ENCODE measurements around the gene LRFN2.

Gene LRFN2

DNA sequence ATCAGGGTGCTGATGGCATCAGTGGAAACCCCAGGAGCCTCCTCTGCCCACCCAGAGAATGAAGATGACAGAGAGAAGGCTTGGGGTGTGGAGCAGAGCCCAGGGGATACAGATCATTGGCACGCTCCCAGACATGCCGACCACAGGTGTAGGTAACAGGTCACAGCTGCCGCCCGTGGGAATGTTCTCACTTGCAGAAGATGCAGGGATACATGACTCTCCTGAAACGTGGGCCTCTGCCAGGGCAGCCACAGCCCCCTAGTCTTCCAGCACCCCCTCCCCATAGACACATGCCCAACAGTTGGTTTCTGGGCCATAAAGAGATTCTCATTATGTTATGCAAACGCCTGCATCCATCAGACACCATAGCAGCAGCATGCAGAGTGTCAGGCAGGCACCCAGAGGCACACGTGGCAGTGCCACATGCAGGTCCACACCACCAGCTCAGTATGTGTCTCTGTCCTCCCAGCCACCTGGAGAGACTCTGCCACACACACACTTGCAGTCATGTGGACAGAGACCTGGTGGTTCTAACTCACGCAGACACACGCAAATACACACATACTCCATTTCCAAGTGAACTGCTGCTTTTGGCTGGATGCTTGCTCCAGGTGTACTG is 45.5 kb downstream of the LRFN2 start:
- Mint-ChIP-seq H3K4me3 (no peak overlapping the region), H3K9me3 (no peaks in the 10 kb centered on the region), H3K4me1 (no peaks in the 10 kb centered on the region), H3K27me3 (peaks cover 8% of the 10 kb centered on the region), H3K27ac (no peak overlapping the region)
- ATAC-seq: no peak
- DNase-seq: no peak

DNA sequence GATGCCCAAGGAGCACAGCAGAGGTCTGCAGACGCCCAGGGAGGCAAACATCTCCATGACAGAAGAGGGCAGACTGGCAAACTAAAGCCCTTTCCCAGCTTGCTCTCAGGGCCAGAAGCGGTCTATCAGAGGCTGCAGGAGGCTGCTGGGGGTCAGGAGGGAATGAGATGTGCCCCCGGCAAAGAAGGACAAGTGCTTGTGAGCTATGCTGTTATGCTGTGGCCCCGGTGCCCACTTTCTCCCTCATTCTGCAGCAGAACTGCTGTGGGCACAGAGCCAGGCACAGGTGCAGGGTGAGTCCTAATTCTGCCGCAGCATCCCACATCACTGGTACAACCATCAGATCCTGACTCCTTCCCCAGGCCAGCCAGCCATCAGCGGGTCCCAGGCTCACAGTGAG is 46.4 kb downstream of the LRFN2 start:
- ATAC-seq: no peak
- H3K4me3 Mint-ChIP-seq: no peak overlapping the region
- no peak overlapping the region for H3K27ac Mint-ChIP-seq
- no peaks in the 10 kb centered on the region for H3K4me1 Mint-ChIP-seq
- DNase-seq: no peak
- H3K27me3 Mint-ChIP-seq: peaks cover 8% of the 10 kb centered on the region
- H3K9me3 Mint-ChIP-seq: no peaks in the 10 kb centered on the region

DNA sequence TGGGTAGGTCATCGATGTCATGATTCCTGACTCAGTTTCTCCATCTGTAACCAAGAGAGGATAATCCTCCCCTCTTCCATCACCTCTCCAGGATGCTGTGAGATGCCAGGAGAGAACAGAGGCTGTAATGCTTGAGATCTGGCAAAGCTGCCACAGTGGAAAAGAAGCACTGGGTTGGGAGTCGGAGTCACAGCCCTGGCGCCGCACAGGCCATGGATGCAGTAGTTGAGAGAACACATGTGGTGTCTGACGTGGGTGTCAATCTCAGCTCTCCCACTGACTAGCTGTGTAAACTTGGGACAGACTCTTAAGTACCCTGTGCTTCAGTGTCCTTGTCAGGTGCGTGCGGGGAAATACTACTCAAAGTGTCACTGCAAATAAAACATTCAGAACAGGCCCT is 47.3 kb downstream of the LRFN2 start:
- Mint-ChIP-seq H3K9me3 (no peaks in the 10 kb centered on the region), H3K4me1 (no peaks in the 10 kb centered on the region), H3K4me3 (no peak overlapping the region), H3K27ac (no peak overlapping the region), H3K27me3 (peaks cover 8% of the 10 kb centered on the region)
- no peak for DNase-seq
- ATAC-seq: no peak

DNA sequence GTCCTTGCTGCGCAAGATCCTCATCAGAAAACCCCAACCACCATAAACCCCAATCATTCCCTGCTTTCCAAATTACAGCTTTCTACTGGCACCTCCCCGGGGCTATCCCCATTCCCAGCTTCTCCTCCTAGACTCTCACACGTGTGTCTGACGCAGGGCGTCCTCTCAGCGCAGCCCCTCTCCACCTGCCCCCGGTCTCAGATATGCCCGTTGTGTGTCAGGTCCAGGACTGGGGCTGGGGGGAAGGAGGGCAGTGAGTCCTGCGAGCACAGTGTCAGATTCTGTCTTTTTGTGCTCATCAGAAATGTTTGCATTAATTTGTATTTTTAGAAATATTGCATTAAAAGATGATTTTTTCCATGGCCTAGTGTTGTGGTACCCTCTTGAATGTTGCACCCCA is 48.6 kb downstream of the LRFN2 start:
- no peak for ATAC-seq
- H3K4me3 Mint-ChIP-seq: no peak overlapping the region
- H3K27me3 Mint-ChIP-seq: peaks cover 8% of the 10 kb centered on the region

DNA sequence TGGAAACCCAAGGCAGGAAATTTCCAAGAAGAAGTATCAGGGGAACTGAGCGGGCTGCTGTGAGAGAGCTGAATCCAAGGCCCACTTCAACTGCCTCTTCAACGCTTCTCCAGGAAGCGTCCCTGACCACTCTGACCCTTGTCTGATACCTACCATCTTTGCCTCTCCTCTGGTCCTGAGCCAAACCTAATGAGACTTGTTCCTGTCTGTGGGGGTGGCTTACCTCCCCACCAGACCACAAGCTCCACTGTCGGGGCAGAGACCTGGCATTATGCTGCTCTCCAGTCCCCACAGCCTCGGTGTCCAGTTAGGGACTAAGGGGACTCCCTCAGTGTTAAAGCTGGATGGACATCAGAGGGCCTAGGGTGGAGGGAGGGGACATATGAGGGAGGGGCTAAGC is 49.7 kb downstream of the LRFN2 start:
- Mint-ChIP-seq H3K27me3 (peaks cover 8% of the 10 kb centered on the region), H3K27ac (no peak overlapping the region), H3K9me3 (no peaks in the 10 kb centered on the region), H3K4me3 (no peak overlapping the region), H3K4me1 (no peaks in the 10 kb centered on the region)
- no peak for DNase-seq
- no peak for ATAC-seq

More for the DNA sequence above, 48.6 kb downstream of the LRFN2 start:
- no peak for DNase-seq
- no peaks in the 10 kb centered on the region for H3K4me1 Mint-ChIP-seq
- H3K9me3 Mint-ChIP-seq: no peaks in the 10 kb centered on the region
- H3K27ac Mint-ChIP-seq: peak overlapping the region in 1 of 2 donors; percentile 37

DNA sequence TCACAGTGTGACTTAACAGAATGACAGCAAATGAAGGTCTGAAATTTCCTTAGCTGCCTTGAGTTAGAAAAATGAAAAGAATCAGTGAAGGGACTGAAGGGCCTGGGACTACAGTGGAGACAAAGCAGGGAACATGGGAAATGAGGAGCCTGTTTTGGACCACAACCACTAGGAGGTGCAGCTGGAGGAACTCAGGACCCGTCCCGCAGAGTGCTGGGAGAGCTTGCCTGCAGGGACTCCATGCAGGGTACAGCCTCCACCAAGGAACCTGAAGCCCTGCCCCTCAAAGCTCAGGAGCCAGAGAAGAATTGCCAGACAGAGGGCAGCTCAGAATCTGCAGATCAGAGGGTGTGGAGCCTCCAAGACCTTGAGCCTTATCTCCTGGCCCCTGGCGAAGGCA is 50.7 kb downstream of the LRFN2 start:
- DNase-seq: no peak

DNA sequence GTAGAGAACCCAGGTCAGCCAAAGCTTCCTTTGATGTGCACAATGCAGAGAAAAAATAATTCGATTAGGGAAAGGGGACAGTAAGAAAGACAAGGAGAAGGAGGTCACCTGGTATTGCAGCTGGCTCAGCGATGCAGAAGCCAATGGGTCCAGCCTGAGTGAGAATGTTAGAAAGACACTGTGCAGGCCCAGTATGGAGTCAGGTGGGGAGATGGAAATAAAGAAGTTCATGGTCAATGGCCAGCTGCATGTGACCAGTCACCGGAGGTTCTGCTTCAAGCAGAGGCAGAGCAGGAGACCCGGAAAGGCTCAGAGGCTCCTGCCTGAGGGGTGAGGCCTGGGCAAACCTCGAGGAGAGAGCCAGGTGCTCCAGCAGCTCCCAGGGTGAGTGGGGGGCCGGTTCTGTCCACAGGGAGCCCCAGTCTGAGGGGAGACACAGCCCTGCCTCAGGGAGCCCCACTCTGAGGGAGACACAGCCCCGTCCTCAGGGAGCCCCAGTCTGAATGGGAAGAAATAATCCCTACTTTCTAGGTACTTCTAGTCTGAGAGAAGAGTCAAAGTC is 51.3 kb downstream of the LRFN2 start:
- Mint-ChIP-seq H3K27ac (peak overlapping the region in 1 of 2 donors; percentile 89), H3K4me3 (no peak overlapping the region), H3K4me1 (no peaks in the 10 kb centered on the region), H3K27me3 (peaks cover 8% of the 10 kb centered on the region), H3K9me3 (no peaks in the 10 kb centered on the region)
- ATAC-seq (no peak), DNase-seq (no peak)

More for the DNA sequence above, 50.7 kb downstream of the LRFN2 start:
- Mint-ChIP-seq H3K4me1 (no peaks in the 10 kb centered on the region), H3K4me3 (no peak overlapping the region), H3K9me3 (no peaks in the 10 kb centered on the region), H3K27me3 (peaks cover 8% of the 10 kb centered on the region), H3K27ac (no peak overlapping the region)
- ATAC-seq: no peak

DNA sequence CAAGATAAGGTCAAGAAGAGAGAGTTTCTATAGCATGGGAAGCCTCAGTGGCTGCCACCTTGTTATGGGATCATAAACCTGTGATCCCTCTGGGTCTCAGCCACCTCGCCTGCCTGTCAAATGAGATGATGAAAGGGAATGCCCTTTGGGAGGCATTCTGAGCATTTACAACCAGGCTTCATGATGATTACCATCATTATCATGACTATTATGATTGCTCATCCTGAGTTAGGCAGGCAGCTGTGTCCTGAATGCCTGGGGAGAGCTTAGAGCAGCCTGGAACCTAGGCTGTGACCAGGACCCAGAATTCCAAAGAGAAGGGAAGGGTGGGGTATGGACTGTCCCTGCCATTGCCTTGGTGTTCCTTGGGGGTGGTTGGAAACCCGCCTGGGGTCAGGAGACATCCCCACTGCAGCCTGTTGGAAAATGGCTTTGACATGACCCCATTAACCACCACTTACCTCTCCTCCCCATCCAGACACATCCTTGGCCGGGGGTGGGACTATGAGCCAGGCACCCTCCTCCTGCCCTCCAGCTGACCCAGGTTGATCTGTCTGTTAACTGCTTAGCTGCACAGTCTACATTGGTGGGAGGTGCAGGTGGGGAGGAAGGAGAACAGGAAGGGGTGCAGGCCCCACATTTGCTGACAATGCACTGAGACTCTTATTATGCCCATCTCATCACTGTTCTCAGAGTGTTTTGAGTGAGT is 51.9 kb downstream of the LRFN2 start:
- no peak for DNase-seq
- Mint-ChIP-seq H3K4me1 (no peaks in the 10 kb centered on the region), H3K9me3 (no peaks in the 10 kb centered on the region), H3K27me3 (peaks cover 8% of the 10 kb centered on the region), H3K27ac (no peak overlapping the region), H3K4me3 (no peak overlapping the region)
- ATAC-seq: no peak

DNA sequence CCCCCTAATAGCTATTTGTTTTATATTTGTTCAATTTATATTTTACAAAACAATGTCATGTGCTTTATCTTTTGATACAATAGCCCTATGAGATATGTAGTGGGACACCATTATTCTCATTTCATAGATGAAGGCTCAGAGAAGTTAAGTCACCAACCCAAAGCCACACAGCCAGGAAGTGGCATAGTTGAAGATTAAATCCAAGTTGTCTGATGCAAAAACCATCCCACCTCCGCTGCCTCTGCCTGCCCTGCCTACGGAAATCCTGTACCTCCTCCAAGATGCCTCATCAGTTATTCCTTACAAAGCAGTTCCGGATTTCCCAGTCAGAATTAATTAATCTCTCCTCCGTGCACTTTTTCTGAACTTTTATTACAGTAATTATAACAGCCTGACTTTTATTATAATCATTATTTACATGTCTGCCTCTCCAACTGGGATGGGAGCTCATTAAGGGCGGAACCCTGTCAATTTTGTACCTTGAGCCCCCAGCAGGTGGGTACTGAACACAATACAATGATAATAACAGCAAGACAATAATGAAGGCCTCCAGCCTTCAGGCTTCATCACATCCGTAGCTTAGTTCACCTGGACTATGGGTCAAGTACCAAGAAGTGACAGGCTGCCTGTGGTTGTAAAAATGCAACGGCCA is 54.7 kb downstream of the LRFN2 start:
- H3K27ac Mint-ChIP-seq: no peak overlapping the region
- DNase-seq (no peak), ATAC-seq (no peak)
- H3K27me3 Mint-ChIP-seq: no peaks in the 10 kb centered on the region
- no peak overlapping the region for H3K4me3 Mint-ChIP-seq
- no peaks in the 10 kb centered on the region for H3K4me1 Mint-ChIP-seq
- no peaks in the 10 kb centered on the region for H3K9me3 Mint-ChIP-seq

DNA sequence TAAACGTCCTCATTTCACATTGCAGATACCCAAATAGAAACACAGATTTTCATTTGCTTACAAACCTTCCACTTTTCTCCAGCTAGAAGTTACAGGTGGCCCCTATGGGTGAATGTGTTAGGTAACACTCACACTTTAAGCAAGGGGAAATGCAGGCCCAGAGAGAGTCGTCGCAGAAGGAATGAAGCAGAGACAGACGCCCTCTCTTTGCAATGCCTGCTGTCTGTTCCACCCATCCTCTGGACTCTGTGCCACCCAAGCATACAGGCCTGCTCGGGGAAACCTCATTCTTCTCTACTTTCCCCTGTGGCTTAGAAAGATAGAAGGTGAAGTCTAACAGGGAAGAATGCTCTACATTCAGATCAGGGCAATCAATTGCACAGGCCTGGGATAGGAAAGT is 57.2 kb downstream of the LRFN2 start:
- Mint-ChIP-seq H3K27ac (no peak overlapping the region), H3K4me1 (no peaks in the 10 kb centered on the region), H3K9me3 (no peaks in the 10 kb centered on the region), H3K27me3 (no peaks in the 10 kb centered on the region), H3K4me3 (no peak overlapping the region)
- DNase-seq (no peak), ATAC-seq (no peak)

DNA sequence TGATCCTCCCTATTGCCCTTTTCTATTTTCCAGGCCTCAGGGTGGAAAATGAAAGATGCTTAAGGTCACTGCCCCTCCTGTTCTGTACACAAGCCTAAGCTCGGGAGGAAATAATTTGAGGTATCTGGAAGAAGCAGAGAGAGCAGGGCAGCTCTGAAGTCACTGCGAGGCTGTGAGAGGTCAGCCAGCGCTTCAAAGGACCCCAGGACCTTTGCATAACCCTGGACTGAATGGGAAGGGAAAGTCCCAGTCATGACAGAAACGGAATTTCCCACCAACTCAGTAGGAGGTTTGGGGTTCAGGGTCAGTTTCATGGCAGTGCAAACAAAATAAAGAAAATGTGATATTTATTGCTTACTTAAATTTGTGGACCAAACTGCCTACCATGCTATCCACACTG is 58.1 kb downstream of the LRFN2 start:
- Mint-ChIP-seq H3K4me3 (no peak overlapping the region), H3K27me3 (no peaks in the 10 kb centered on the region), H3K4me1 (no peaks in the 10 kb centered on the region), H3K9me3 (no peaks in the 10 kb centered on the region), H3K27ac (peak overlapping the region in 1 of 2 donors; percentile 38)
- ATAC-seq (no peak), DNase-seq (no peak)

DNA sequence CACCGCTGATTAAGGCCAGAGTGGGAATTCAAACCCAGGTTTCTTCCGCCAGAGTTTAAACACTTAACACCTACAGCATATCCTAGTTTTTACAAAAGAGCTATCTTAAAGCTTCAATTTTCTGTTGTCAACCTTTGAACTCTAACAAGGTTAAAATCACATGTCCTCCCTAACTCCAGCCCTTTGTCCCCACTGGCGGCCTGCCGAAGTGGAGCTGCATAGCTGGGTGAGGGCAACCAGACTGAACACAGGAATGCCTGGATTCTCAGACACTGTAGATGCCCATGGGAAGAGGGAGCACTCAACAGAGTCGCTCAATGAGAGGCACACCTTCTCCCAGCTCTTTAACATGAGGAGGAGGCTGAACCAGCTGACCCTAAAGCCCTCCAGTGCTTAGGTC is 59.1 kb downstream of the LRFN2 start:
- Mint-ChIP-seq H3K4me1 (no peaks in the 10 kb centered on the region), H3K9me3 (no peaks in the 10 kb centered on the region)
- ATAC-seq: no peak

DNA sequence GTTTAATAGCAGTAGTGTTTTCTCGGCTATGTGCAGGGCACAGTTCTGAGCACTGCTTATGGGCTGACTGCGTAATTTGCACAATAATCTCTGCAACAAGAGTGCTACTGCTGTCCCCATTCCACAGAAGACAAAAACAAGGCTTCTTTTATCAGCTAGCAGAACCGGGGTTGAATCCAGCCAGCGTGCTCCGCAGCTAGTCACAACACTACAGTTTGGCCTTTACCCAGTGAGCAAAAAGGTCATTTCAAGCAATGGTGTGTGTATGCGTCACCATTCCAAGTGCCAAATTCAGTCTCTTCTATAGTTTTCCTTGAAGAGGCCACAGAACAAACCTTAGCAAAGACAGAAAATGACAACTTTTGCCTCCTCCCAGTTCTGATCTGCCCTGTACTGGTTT is 61.1 kb downstream of the LRFN2 start:
- Mint-ChIP-seq H3K4me3 (no peak overlapping the region), H3K4me1 (no peaks in the 10 kb centered on the region), H3K27me3 (no peaks in the 10 kb centered on the region), H3K27ac (no peak overlapping the region), H3K9me3 (no peaks in the 10 kb centered on the region)
- ATAC-seq (no peak), DNase-seq (no peak)

More for the DNA sequence above, 59.1 kb downstream of the LRFN2 start:
- Mint-ChIP-seq H3K27me3 (no peaks in the 10 kb centered on the region), H3K27ac (no peak overlapping the region), H3K4me3 (no peak overlapping the region)
- DNase-seq: no peak

DNA sequence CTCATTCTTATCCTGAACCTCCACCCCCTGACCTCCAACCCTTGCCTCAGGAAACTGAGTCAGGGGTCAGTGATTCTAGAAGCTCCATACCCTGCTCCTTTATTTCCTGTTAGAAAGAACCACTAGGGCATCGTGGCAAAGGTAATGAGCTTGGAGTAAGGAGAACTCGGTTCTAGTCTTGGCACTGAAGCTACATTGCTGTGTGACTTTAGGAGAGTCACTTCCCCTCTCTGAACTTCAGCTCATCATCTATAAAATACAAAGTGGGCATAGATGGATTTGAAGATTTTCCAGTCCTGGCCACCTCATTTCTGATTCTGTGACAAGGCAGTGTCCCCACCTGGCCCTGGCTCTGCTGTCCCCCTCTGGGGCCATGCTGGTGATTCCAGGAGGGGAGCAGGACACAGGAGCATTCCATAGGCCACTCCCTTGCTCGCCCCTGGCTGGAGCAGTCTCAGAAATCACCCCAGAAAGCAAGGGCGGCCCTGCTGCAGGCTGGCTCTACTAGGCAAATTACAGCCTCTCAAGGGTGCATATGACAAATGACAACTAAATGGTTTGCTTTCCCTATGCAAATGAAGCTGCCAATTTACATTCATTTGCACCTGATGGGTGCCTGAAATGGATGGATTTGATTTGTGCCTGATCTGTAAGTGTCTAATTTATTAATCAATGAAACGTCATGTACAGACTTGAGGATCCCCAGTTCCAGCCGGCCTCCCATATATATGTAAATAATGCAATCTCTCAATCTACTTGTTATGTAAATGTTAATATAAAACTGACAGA is 62.2 kb downstream of the LRFN2 start:
- Mint-ChIP-seq H3K9me3 (no peaks in the 10 kb centered on the region), H3K27ac (no peak overlapping the region), H3K4me1 (peaks cover 2% of the 10 kb centered on the region), H3K4me3 (no peak overlapping the region), H3K27me3 (peaks cover 3% of the 10 kb centered on the region)
- ATAC-seq: no peak
- no peak for DNase-seq

DNA sequence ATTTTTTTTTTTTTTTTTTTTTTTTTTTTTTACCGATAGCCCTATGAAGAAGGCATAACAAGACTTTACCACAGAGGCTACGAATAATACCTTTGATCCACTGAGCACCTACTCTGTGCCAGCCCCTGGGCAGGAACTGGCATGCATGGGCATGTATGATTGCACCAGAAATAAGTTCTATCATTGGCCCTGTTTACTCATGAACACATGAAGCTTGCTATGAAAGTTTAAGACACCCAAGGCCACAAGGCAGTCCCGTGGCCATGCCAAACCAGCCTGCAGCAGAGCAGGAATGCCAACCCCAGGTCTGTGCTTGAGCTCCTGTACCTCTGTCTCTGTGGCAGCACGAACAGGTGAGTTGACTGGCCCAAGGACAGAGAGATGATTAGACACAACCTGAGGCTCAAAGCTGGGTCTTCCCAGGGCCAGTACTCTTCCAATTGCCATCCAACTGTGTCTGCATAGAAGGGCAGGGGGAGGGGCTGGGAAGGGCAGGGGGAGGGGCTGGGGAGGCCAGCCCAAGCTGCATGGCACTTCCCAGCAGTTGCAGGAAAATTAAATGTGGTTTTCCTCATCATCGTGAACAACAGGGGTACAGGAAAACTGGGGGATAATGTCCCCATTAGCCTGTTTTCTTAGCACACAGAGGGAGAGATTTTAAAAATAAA is 63.5 kb downstream of the LRFN2 start:
- Mint-ChIP-seq H3K9me3 (no peaks in the 10 kb centered on the region), H3K4me1 (peaks cover 5% of the 10 kb centered on the region), H3K27ac (no peak overlapping the region), H3K27me3 (peaks cover 11% of the 10 kb centered on the region), H3K4me3 (no peak overlapping the region)
- ATAC-seq: no peak
- DNase-seq: no peak
